Measurements from ENCODE around the gene NRP2.

Gene NRP2

DNA sequence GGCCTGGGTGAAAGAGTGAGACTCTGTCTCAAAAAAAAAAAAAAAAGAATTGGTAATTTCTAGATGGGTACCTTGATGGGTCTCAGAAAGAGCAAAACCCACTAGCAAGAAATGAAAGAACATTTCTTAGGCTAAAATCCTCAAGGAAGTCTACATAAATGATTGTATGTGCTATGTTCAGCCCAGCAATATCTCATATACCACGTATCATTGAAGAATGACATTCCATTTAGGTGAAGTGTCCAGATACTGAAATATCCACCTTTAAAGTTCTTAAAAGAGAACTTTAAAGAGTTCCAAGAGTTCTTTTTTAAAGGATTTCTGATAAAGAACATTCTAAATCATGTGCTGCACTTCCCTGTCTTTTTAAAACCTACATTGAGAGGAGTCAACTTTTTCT, 19.2 kb downstream of the NRP2 start:
- Histone ChIP-seq H3K4me3 (replicated peaks; ENCODE audit: low read depth, low read length) (no peak overlapping the region), H3K27me3 (replicated peaks; ENCODE audit: control insufficient read depth, insufficient read depth, low read length) (no peaks in the 10 kb centered on the region), H3K36me3 (ENCODE audit: control insufficient read depth, insufficient read depth, low read length) (no peaks in the 10 kb centered on the region)
- no peak for DNase-seq (ENCODE audit: extremely low read depth, insufficient read length)
- TF ChIP-seq, protein P1, sequence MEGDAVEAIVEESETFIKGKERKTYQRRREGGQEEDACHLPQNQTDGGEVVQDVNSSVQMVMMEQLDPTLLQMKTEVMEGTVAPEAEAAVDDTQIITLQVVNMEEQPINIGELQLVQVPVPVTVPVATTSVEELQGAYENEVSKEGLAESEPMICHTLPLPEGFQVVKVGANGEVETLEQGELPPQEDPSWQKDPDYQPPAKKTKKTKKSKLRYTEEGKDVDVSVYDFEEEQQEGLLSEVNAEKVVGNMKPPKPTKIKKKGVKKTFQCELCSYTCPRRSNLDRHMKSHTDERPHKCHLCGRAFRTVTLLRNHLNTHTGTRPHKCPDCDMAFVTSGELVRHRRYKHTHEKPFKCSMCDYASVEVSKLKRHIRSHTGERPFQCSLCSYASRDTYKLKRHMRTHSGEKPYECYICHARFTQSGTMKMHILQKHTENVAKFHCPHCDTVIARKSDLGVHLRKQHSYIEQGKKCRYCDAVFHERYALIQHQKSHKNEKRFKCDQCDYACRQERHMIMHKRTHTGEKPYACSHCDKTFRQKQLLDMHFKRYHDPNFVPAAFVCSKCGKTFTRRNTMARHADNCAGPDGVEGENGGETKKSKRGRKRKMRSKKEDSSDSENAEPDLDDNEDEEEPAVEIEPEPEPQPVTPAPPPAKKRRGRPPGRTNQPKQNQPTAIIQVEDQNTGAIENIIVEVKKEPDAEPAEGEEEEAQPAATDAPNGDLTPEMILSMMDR (IDR thresholded peaks at IDR 0.05; ENCODE audit: insufficient read depth, low read length, poor library complexity, severe bottlenecking): no peak

- DNase-seq (ENCODE audit: extremely low read depth, insufficient read length): no peak
- TF ChIP-seq, protein P1 (IDR thresholded peaks at IDR 0.05; ENCODE audit: insufficient read depth, low read length, poor library complexity, severe bottlenecking): no peak
- Histone ChIP-seq H3K4me3 (replicated peaks; ENCODE audit: low read depth, low read length) (no peak overlapping the region), H3K27me3 (replicated peaks; ENCODE audit: control insufficient read depth, insufficient read depth, low read length) (no peaks in the 10 kb centered on the region), H3K36me3 (ENCODE audit: control insufficient read depth, insufficient read depth, low read length) (no peaks in the 10 kb centered on the region)
Measured at GRCh38 chr2:205702576-205702975, 20.3 kb downstream of the NRP2 start.

GRCh38 chr2:205703471-205704126, 21.3 kb downstream of the NRP2 start:
- H3K27me3 ChIP-seq (replicated peaks; ENCODE audit: control insufficient read depth, insufficient read depth, low read length): no peaks in the 10 kb centered on the region
- no peaks in the 10 kb centered on the region for H3K36me3 ChIP-seq (ENCODE audit: control insufficient read depth, insufficient read depth, low read length)
- DNase-seq (ENCODE audit: extremely low read depth, insufficient read length): no peak
- H3K4me3 ChIP-seq (replicated peaks; ENCODE audit: low read depth, low read length): no peak overlapping the region
- TF ChIP-seq, protein P1 (IDR thresholded peaks at IDR 0.05; ENCODE audit: insufficient read depth, low read length, poor library complexity, severe bottlenecking): no peak

GRCh38 chr2:205704127-205704741, 21.9 kb downstream of the NRP2 start:
- H3K36me3 ChIP-seq (ENCODE audit: control insufficient read depth, insufficient read depth, low read length): no peaks in the 10 kb centered on the region
- TF ChIP-seq, protein P1 (IDR thresholded peaks at IDR 0.05; ENCODE audit: insufficient read depth, low read length, poor library complexity, severe bottlenecking): no peak
- H3K4me3 ChIP-seq (replicated peaks; ENCODE audit: low read depth, low read length): no peak overlapping the region
- no peak for DNase-seq (ENCODE audit: extremely low read depth, insufficient read length)
- no peaks in the 10 kb centered on the region for H3K27me3 ChIP-seq (replicated peaks; ENCODE audit: control insufficient read depth, insufficient read depth, low read length)

GRCh38 chr2:205705511-205706349, 23.4 kb downstream of the NRP2 start:
- no peaks in the 10 kb centered on the region for H3K36me3 ChIP-seq (ENCODE audit: control insufficient read depth, insufficient read depth, low read length)
- TF ChIP-seq, protein P1 (IDR thresholded peaks at IDR 0.05; ENCODE audit: insufficient read depth, low read length, poor library complexity, severe bottlenecking): no peak
- no peak for DNase-seq (ENCODE audit: extremely low read depth, insufficient read length)
- no peak overlapping the region for H3K4me3 ChIP-seq (replicated peaks; ENCODE audit: low read depth, low read length)
- H3K27me3 ChIP-seq (replicated peaks; ENCODE audit: control insufficient read depth, insufficient read depth, low read length): no peaks in the 10 kb centered on the region
